Liver (tissue), 9 donors: Measurements from ENCODE around the gene SGK1. TPM values are rescaled to one million over a fixed set of nuclear protein-coding genes. Genes with fewer than 3 reads are reported as not detected.

Experiments
- DNase-seq: peaks from one replicate; pipeline ENCODE4 v3.0.0-alpha.2; 2017; ENCODE audit warnings: low spot score
- H3K27ac ChIP-seq, 2 donors: one replicate each; pipeline ENCODE4 v1.7.0; 2013; ENCODE audit warnings: inconsistent platforms in 2 of 2, low read length in 2 of 2, control low read depth in 1 of 2, low read depth in 1 of 2, mild to moderate bottlenecking in 1 of 2
- H3K27me3 ChIP-seq, 4 donors: one replicate each; pipeline versions ENCODE4 v1.6.1 to v1.7.0; 2013; ENCODE audit warnings: low read length in 3 of 4, inconsistent platforms in 1 of 4, mild to moderate bottlenecking in 1 of 4, moderate library complexity in 1 of 4; ENCODE audit not compliant: control insufficient read depth in 4 of 4, insufficient read depth in 4 of 4
- H3K36me3 ChIP-seq, 4 donors: one replicate each; pipeline versions ENCODE4 v1.6.1 to v1.7.0; 2013; ENCODE audit warnings: low read length in 3 of 4, mild to moderate bottlenecking in 3 of 4, low read depth in 1 of 4, moderate library complexity in 1 of 4; ENCODE audit not compliant: control insufficient read depth in 4 of 4, insufficient read depth in 3 of 4
- H3K4me1 ChIP-seq, 4 donors: one replicate each; pipeline versions ENCODE4 v1.6.1 to v1.7.0; 2013; ENCODE audit warnings: low read length in 3 of 4, mild to moderate bottlenecking in 3 of 4, moderate library complexity in 1 of 4; ENCODE audit not compliant: control insufficient read depth in 4 of 4, insufficient read depth in 4 of 4
- H3K4me3 ChIP-seq, 3 donors: one replicate each; pipeline versions ENCODE4 v1.6.1 to v1.7.0; 2013; ENCODE audit warnings: low read length in 3 of 3, control low read depth in 1 of 3, low read depth in 1 of 3, mild to moderate bottlenecking in 1 of 3
- H3K9ac ChIP-seq, 2 donors: one replicate each; pipeline ENCODE4 v1.7.0; 2013; ENCODE audit warnings: low read length in 2 of 2, mild to moderate bottlenecking in 2 of 2, moderate library complexity in 2 of 2, control low read depth in 1 of 2, low read depth in 1 of 2
- H3K9me3 ChIP-seq, 4 donors: one replicate each; pipeline versions ENCODE4 v1.6.1 to v1.7.0; 2013; ENCODE audit warnings: low read length in 3 of 4; ENCODE audit not compliant: control insufficient read depth in 4 of 4
- ATF3 ChIP-seq: IDR thresholded peaks from 2 replicates; pipeline ENCODE4 v1.6.1; 2016; ENCODE audit warnings: antibody characterized with exemption
- CTCF ChIP-seq: fragments of 150-350 bp; IDR thresholded peaks from 2 replicates; pipeline ENCODE4 v1.5.1; 2017; ENCODE audit warnings: improper control_type of control experiment, low read depth, low read length; ENCODE audit not compliant: missing input control
- EGR1 ChIP-seq, 2 donors: IDR thresholded peaks; 2 replicates each; pipeline ENCODE4 v1.6.1; 2016 to 2018; ENCODE audit warnings: antibody characterized with exemption in 2 of 2, low read depth in 2 of 2
- FOXA1 ChIP-seq: IDR thresholded peaks from 2 replicates; pipeline ENCODE4 v1.6.1; 2016; ENCODE audit warnings: antibody characterized with exemption
- FOXA2 ChIP-seq: IDR thresholded peaks from 2 replicates; pipeline ENCODE4 v1.6.1; 2016; ENCODE audit warnings: antibody characterized with exemption
- GABPA ChIP-seq, 2 donors: IDR thresholded peaks in 1 of 2; conservative IDR thresholded peaks in 1 of 2; 2 replicates each; pipeline ENCODE4 v1.6.1; 2016; ENCODE audit warnings: antibody characterized with exemption in 2 of 2, mild to moderate bottlenecking in 1 of 2, moderate library complexity in 1 of 2
- HNF4A ChIP-seq, 2 donors: conservative IDR thresholded peaks; 2 replicates each; pipeline ENCODE4 v1.6.1; 2016; ENCODE audit warnings: antibody characterized with exemption in 2 of 2, mild to moderate bottlenecking in 2 of 2
- HNF4G ChIP-seq: IDR thresholded peaks from 2 replicates; pipeline ENCODE4 v1.6.1; 2016; ENCODE audit warnings: antibody characterized with exemption
- JUND ChIP-seq, 2 donors: IDR thresholded peaks; 2 replicates each; pipeline ENCODE4 v1.6.1; 2016; ENCODE audit warnings: antibody characterized with exemption in 2 of 2
- MAX ChIP-seq: IDR thresholded peaks from 2 replicates; pipeline ENCODE4 v1.6.1; 2016; ENCODE audit warnings: antibody characterized with exemption
- NR2F2 ChIP-seq: IDR thresholded peaks from 2 replicates; pipeline ENCODE4 v1.6.1; 2016; ENCODE audit warnings: antibody characterized with exemption
- RAD21 ChIP-seq, 2 donors: IDR thresholded peaks; 2 replicates each; pipeline ENCODE4 v1.6.1; 2016; ENCODE audit warnings: antibody characterized with exemption in 2 of 2, mild to moderate bottlenecking in 2 of 2
- REST ChIP-seq: IDR thresholded peaks from 2 replicates; pipeline ENCODE4 v1.6.1; 2016; ENCODE audit warnings: antibody characterized with exemption, mild to moderate bottlenecking
- RXRA ChIP-seq, 2 donors: IDR thresholded peaks; 2 replicates each; pipeline ENCODE4 v1.6.1; 2017 to 2018; ENCODE audit warnings: antibody characterized with exemption in 2 of 2, mild to moderate bottlenecking in 1 of 2
- SP1 ChIP-seq: IDR thresholded peaks from 2 replicates; pipeline ENCODE4 v1.6.1; 2018; ENCODE audit warnings: antibody characterized with exemption, mild to moderate bottlenecking
- TAF1 ChIP-seq: conservative IDR thresholded peaks from 2 replicates; pipeline ENCODE4 v1.6.1; 2016; ENCODE audit warnings: antibody characterized with exemption, mild to moderate bottlenecking
- YY1 ChIP-seq: IDR thresholded peaks from 2 replicates; pipeline ENCODE4 v1.6.1; 2016; ENCODE audit warnings: antibody characterized with exemption, mild to moderate bottlenecking
- ZBTB33 ChIP-seq: IDR thresholded peaks from 2 replicates; pipeline ENCODE4 v1.6.1; 2016; ENCODE audit warnings: antibody characterized with exemption
- WGBS: extraction: QIAGEN DNeasy Blood & Tissue Kit; methylation state at CpG from one replicate; pipeline ENCODE4 v1.1.7; 2013; 5-methylcytosine and 5-hydroxymethylcytosine counted together
- polyA plus RNA-seq, 2 donors: library from polyadenylated mRNA; stranded (reverse) in 1 of 2; unstranded in 1 of 2; fragments of 200-250 nt in 1 of 2; fragments of >200 nt in 1 of 2; fragmentation: Nextera tagmentation in 1 of 2; extraction: Ambion mirVana in 1 of 2; gene quantifications; one replicate each; pipeline versions ENCODE4 v1.2.1 to v1.2.3, GENCODE V29; 2013 to 2015
- total RNA-seq, 2 donors: library from RNA; depleted of rRNA; stranded (reverse); fragments of >200 nt; gene quantifications; one replicate each; pipeline ENCODE4 v1.2.3, GENCODE V29; 2014
- donor health status: healthy.
- donor health status: healthy.
- donor health status: healthy.
- donor health status: healthy.
- donor health status: healthy.

Gene SGK1
- total and polyA plus RNA-seq, 4 donors: 28.0 to 113 (median 35.4) TPM

GRCh38 chr6:134201716-134202115 lies 116.2 kb downstream of the SGK1 start (continued):
- TF ChIP-seq ZBTB33 (no peak), FOXA1 (no peak), MAX (no peak)

GRCh38 chr6:134199848-134200606 lies 117.9 kb downstream of the SGK1 start:
- H3K9me3 ChIP-seq: no peaks in the 10 kb centered on the region
- H3K27ac ChIP-seq: no peak overlapping the region
- no peak for TF ChIP-seq FOXA2
- TF ChIP-seq REST: no peak
- no peak for TF ChIP-seq ZBTB33
- TF ChIP-seq RXRA (IDR thresholded peaks at IDR 0.05): peak; percentile 29 to 37
- TF ChIP-seq TAF1: no peak
- TF ChIP-seq YY1: peak; percentile 7
- peak; percentile 9 to 35 for TF ChIP-seq RAD21 (IDR thresholded peaks at IDR 0.05)
- peak; percentile 36 for TF ChIP-seq SP1
- no peak for TF ChIP-seq EGR1 (IDR thresholded peaks at IDR 0.05; ENCODE audit: low read depth in 2 of 2)
- no peak for TF ChIP-seq ATF3
- TF ChIP-seq HNF4A (conservative IDR thresholded peaks at IDR 0.05): peak; percentile 45 to 58
- TF ChIP-seq HNF4G: no peak
- no peak for TF ChIP-seq MAX
- TF ChIP-seq FOXA1: no peak
- no peak for TF ChIP-seq GABPA (IDR thresholded peaks at IDR 0.05 in 1 of 2, conservative IDR thresholded peaks at IDR 0.05 in 1 of 2)
- TF ChIP-seq NR2F2: no peak
- peak in 1 of 2 donors; percentile 30 for TF ChIP-seq JUND (IDR thresholded peaks at IDR 0.05)
- no peak for TF ChIP-seq CTCF
- peaks cover 0 to 9% (median 3%) of the 10 kb centered on the region in 4 donors for H3K4me1 ChIP-seq
- WGBS: 62% methylated on average over 5 of the region's 5 CpGs
- no peak overlapping the region for H3K4me3 ChIP-seq
- H3K36me3 ChIP-seq: no peaks in the 10 kb centered on the region
- no peak overlapping the region for H3K9ac ChIP-seq
- no peak for DNase-seq
- no peaks in the 10 kb centered on the region for H3K27me3 ChIP-seq
